Eye (tissue), 1 donor: ENCODE data around the gene NLRC5.
"Not testable (repeated sequence)": the region's sequence is repeated elsewhere in the genome, so short reads cannot be mapped to it uniquely, and the experiment has no call there.

ENCODE experiments used
- DNase-seq: peaks from one replicate; pipeline ENCODE4 v3.0.0-alpha.2; 2015

The NLRC5 gene

DNA sequence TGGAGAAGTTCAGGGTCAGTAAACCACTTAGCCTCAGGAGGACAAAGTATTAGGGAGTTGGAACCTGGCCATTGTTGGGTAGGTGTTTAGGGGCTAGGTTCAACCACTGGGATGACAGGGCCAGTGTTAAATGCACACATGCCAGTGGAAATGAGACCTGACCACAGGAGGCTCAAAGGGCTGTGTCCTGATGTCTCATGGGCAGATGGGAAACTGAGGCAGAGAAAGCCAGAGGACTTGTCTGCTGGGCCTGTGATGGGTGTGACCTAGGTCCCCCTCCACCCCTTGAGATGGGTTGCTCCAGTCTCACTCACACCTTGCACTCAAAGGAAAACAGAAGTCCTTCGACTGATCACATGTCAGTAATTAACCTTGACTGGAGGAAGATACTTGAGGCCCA lies 119.1 kb downstream of the NLRC5 start:
- no peak for DNase-seq

DNA sequence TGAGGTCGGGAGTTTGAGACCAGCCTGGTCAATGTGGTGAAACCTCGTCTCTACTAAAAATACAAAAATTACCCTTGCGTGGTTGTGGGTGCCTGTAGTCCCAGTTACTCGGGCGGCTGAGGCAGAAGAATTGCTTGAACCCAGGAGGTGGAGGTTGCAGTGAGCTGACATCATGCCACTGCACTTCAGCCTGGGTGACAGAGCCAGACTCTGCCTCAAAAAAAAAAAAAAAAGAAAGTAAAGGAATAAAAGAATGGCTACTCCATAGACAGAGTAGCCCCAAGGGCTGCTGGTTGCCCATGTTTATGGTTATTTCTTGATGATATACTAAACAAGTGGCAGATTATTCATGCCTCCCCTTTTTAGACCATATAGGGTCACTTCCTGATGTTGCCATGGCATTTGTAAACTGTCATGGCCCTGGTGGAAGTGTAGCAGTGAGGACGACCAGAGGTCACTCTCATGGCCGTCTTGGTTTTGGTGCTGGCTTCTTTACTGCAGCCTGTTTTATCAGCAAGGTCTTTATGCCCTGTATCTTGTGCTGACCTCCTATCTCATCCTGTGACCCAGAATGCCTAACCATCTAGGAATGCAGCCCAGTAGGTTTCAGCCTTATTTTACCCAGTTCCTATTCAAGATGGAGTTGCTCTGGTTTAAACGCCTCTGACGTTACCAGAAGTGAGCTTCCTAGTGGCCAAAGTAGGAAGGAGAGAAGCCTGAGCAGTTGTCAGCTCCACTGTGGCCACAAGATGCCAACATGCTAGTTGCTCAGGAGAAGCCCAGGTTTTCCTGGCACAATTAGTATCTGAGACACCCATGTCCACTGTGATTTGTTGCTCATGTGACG lies 120.1 kb downstream of the NLRC5 start:
- not testable (repeated sequence) for DNase-seq

DNA sequence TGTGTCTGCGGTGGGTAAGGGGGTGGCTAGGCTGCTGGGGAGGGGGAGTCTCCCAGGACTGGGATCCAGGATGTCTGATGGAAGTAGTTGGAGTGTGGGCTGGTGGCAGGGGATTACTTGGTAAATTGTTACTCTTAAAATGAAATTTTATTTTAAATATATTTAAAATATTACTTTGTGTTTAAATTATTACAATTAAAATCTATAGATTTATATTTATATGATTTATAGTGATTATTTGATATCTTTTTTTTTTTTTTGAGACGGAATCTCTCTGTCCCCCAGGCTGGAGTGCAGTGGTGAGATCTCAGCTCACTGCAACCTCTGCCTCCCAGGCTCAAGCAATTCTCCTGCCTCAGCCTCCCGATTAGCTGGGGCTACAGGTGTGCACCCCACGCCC lies 121.6 kb downstream of the NLRC5 start:
- no peak for DNase-seq

DNA sequence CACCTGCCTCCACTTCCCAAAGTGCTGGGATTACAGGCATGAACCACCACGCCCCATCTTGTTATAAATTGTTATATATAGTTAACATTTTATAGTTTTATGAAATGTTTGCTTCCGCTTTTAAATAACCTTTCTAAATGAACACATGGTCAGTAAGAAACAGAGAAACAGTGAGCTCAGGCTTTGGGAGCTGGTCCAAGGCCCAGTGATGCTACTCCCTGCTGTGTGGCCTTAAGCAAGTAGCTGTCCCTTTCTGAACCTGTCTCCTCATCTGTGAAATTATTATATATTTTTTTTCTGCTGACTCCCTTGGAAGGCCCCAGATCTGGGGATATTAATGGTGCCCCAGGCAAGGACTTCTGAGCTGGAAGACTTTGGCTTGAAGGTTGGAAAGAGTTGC lies 122.1 kb downstream of the NLRC5 start:
- DNase-seq, result no peak

DNA sequence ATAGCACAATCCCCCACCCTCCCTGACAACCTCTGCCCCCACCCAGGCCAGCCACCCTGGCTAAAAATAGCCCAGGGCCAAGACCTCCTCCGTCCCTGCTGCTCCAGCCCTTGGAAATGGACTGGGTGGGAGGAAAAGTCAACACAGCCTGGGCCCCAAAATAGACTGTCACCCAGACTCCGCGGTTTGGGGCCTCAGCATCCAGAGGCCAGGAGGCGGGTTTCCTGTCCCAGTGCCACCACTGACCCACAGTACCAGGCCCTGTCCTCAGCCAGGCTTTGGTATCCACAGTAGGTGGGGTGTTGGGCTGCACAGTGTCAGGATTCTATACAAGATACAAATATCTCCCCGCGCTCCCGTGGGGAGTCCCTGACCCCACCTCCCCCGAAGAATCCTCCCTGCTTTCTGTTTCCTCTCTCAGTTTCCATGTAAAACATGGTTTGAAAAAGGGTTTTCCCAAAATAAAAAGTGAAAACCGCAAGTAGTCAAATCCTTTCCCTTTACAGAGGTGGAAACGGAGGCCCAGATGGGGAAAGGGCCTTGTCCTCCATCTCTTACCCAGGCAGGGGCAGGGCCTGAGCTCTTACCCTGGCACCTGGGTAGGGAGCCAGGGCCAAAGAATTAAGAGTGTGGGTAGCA lies 123.2 kb downstream of the NLRC5 start:
- no peak for DNase-seq

DNA sequence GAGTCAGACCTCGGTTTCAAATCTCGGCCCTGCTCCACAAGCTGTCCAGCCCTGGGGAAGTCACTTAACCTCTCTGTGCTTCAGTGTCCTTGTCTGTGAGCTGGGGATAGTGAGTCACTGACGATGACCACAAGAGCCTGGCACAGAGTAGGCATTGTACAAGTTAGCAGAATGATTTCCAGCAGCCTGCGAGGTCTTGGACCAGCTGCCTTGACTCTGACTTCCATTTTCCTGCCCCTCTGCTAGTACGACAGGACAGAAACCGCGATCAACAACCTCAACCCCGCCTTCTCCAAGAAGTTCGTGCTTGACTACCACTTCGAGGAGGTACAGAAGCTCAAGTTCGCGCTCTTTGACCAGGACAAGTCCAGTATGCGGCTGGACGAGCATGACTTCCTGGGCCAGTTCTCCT lies 123.7 kb downstream of the NLRC5 start:
- no peak for DNase-seq

DNA sequence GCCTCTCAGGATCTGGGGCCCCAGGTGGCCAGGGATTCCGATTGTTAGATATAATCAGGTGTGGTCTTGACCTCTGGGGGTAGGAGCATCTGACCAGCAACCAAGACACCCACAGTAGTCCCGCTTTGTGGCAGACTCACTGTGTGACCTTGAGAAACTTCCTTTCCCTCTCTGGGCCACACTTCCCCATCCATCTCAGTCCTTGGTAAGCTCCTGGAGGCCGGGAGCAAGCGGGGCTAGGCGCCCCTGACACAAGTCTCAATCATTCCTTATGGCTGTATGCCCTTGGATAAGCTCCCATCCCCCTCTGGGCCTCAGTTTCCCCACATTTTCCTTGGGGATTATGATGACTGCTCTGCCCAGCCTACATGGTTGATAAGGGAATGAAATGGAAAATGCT lies 124.3 kb downstream of the NLRC5 start:
- DNase-seq, result no peak

DNA sequence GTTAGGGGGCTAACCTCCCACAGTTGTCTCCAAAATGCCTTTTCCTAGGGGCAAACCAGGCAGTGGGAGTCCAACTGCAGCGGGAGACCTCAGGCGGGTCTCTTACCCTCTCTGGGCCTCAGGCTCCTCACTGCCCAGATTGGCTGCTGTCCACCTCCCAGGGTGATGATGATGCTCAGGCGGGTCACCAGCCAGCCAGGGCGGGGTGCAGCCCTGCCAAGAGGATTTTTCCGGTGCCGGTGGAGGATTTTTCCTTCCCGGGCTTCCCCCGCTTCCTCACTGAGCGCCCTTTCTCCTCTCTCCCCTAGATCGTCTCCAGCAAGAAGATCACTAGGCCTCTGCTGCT lies 125.8 kb downstream of the NLRC5 start:
- DNase-seq, result no peak

DNA sequence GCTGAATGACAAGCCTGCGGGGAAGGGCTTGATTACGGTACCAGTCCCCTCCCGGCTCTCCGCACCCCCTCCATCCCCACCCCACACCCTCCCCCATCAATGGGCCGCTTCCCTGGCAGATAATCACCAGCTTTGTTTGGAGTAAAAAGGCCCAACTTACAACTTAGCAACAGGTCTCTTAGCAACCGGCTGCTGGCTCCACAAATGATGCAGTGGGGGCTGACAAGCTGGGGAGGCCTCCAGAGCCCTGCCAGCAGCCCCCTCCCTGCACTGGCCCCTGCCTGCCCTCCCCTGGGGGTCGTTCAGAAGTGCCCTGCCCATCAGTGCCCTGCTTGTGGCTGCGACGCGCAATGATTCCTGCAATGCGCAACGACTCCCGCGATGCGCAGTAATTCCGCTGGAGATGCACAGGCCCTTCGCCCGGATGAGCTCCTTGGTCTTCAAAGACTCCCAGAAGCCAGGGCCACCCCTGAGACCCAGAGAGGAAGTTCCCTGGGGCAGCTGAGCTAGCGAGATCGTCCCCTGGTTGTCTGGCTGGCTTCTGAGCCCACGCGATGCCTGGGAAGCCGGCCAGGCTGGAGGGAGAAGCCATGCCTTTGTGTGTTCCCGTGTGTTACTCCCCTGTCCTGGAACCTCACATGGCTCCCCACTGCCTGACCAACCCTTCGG lies 126.3 kb downstream of the NLRC5 start:
- DNase-seq, result peak; percentile 87

DNA sequence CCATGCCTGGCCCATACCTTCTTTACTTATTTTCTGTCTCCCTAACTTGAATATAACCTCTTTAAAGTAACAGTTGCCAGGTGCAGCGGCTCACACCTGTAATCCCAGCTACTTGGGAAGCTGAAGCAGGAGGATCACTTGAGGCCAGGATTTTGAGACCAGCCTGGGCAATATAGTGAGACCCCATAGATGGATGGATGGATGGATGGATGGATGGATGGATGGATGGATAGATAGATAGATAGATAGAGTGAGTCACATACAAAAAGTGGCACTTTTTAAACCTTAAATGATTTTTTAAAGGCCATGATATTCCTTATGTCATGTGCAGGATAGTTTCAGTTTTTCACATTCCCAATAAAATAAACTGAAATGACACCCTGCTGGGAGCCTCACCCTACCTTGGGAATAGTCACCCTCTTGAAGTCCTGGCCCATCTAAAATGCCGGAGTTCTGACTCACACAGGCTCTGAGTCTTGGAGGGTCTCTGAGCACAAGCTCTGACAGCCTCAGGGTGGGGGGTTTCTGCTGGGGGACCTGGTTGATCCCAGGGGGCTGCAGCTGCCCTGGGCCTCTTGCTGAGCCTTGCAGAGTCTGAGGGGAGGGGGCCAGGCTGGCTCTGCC lies 129.2 kb downstream of the NLRC5 start:
- DNase-seq, result no peak

DNA sequence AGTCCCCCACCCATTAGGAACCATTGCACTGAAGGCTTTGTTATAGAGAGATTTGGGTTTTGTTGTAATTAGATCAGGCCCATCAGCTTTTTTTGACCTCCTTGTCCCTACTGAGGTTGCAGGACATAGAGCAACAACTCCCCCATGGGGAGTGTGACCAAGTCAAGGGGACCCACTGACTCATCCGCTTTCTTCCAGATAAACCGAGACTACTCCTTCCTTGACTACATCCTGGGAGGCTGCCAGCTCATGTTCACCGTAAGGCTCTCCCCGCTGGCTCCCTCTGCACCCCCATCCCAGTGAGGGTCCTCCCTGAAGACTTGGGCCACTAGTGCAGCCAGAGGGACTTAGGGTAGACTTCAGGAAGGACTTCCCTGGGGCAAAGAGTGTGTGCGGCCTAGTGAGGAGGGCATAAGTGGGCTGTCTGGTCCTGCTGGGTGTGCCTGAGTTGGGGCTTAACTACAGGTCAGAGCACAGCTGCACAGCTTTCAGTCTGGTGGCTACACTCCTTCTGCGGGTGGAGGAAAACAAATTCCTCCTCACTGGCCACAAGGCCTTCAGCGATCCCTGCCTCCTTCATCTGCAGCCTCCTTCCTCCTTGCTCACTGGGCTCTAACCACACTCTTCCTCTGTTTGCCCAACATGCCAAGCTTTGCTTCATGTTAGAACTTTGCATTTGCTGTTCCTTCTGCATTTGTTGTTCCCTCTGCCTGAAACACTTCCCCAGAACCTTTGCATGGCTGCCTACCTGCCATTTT lies 134.0 kb downstream of the NLRC5 start:
- no peak for DNase-seq

DNA sequence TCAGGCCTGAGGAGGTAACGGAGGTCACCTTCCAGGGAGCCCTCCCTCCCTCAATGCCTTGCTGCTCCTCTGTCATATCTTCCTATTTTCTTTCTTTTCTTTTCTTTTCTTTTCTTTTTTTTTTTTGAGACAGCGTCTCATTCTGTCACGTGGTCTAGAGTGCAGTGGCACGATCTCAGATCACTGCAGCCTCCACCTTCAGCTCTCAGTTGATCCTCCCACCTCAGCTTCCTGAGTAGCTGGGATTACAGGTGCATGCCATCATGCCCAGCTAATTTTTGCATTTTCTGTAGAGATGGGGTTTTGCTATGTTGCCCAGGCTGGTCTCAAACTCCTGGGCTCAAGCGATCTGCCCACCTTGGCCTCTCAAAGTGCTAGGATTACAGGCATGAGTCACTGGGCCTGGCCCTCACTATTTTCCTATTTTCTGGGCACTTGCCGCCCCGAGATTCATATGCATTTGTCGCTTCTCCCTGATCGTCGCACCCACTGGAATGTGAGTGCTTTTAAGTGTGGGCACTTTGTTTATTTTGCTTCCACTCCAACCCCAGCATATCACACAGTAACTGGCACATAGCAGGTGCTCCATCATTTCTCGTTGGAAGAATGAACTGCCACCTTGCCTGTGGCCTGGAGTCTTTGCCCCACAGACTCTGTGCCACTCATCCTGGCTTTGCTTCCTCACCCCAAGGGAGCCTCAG lies 134.8 kb downstream of the NLRC5 start:
- DNase-seq, result no peak

DNA sequence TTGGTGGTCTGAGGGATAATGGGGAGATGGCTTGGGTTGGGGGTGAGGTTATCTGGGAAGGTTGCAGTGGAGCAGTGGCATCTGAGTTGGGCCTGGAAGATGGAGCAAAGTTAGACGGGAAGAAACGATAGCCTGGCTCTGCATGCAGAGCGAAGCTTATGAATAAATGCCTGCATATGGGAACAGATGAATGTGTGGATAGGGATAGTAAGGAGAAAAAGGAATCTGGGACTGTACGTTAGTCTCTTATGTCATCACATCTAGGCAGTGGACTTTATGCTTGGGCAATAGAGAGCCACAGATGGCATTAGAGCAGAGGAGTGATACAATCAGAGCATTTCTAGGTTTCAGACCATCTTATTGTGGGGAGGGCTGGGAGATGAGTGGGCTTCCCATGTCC lies 136.0 kb downstream of the NLRC5 start:
- no peak for DNase-seq

DNA sequence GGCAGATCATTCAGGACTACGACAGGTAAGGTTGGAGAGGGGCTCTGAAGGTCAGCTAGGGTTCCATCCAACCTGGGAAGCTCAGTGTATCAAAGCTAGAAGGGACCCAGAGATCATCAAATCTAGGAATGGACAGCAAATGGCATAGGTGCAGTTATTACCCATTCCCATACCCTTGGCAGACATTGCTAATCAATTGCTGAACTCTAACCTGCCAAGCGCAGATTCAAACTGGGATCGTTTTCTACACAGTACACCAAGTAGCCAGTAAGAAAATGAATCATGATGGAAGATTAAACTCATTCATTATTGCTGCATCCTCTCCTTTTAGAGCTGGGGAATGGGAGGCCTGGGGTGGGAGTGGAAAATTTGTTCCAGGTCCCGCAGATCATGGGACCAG lies 136.6 kb downstream of the NLRC5 start:
- DNase-seq, result no peak

DNA sequence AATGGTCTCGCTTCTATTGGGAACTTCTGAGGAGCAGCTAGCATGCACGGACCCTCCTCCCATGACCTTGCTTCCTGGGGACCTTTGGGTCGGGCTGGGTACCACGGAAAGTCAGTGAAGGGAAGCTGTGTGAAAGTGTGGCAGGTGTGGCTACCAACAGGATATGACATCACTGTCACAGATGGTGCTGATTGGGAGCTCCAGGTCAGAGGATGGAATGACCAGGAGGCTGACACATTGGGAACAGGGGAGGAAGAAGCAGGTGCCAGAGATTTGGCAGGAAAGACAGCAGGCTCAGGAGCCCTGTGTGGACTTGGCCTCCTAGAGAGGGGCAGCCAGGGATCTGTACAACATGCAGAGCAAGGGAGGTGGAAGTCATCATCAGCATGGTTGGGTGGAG lies 137.1 kb downstream of the NLRC5 start:
- DNase-seq, result no peak

DNA sequence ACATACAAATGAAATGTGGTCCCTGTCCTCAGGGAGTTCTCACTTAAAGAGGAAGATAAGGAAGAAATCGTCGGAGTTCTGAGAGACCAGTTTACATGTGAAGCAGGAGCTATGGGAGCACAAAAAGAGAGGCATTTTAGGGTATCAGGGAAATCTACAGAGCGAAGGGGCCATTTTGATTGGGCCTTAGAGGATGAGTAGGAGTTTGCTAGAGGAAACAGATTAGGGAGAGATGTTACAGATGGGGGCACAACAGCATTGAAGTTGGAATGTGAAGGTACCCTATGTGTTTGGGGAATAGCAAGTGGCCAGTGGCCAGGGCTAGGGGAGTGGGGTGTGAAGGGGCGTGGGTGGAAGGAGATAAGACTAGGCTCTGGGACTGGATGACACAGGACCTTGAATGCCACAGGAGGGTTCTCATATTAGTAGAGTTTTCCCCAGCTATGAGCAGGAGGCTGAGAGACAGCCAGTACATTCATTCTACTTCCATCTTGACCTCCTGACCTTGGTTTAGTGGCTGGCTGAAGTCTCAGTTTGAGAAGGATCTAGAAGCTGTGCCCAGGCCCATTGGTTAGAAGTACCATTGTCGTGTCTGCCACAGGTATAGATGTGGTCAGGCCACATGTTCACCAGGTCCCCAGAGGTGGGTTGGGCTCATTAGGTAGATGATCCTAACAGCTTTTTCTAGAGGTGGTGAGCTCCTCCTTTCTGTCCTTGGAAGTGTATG lies 137.8 kb downstream of the NLRC5 start:
- DNase-seq, result no peak

DNA sequence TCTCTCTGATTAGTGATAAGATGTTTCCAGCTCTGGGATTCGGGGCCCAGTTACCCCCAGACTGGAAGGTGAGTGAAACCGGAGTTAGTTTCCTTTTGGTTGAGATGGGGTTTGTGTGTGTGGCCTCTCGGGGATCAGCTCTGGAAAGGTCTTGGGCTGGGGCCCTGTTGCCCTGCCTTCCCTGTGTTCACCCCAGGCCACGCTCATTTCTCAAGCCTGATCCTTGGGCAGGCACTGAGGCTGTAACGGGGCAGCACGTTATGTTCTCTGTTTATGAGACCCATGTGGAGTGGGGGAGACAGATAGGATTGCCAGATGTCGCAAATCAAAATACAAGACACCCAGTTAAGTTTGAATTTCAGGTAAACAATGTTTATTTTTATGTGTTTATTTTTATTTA lies 138.5 kb downstream of the NLRC5 start:
- no peak for DNase-seq

DNA sequence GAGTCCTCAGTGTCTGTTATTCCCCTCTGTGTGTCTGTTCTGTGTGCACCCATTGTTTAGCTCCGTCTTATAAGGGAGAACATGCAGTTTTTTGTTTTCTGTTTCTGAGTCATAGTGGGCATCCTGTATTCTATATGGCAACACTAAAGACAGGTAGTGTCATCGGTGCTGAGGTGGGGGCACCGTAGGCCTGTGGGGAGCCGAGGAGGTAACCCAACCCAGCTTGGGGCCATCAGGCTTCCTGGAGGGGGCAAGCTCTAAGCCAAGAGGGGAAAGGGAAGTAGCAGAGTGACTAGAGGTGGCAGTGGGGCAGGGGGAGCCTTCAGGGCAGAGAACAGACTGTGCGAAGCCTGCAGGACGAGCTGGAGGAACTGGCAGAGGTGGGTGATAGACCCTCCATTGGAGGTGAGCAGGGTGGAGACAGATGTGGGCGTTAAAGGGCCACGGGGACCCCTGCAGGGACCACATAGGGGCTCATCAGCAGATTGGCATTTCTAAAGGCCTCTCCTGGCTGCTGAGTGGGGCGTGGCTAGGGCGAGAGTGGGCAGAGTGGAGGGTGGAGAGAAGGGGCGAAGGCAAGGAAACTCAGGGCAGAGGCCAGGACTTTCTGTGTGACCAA lies 139.5 kb downstream of the NLRC5 start:
- DNase-seq, result no peak

DNA sequence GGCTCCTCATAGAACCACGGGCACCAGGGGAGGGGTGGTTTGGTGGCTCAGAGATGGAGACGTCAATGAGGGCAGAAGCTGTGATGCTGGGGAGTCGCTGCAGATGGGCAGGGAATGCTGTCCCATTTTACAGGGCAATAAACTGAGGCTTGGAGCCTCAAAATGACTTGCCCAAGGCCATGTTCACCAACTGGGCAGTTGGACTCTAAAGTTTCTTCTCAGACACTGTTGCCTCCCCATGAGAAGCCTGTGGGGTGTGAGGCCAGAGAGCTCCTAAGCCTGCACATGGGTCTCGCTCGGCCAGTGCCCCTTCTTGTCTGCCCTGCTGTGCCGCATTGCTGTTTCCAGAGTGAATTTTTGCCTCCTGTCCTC lies 141.6 kb downstream of the NLRC5 start:
- DNase-seq, result no peak

DNA sequence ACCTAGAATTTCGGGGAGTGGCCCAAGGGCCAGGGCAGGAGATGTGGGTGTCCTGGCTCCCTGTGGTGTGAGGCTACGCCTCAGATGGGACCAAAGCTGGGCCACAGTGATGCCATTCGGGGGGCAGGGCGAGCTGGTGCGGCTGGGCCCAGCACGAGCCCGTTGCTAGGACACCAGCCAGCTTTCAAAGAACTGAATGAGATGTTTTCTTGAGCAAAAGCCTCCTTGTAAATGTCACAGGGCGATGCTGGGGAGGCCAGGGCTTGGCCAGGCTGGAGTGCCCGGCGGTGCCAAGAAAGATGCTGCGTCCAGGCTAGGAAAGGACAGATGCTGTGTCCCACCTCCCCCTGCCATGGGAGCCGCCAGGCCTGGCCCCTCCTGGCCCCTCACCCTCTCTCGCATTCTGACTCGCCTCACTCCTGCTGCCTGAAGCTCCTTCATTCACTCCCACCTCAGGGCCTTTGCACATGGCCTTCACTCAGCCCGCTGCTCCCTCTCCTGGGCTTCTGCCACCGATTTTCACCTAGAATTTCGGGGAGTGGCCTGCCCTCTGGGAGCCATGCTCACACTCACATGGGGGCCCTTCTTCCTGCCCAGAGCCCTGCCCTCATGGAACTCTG lies 142.1 kb downstream of the NLRC5 start:
- DNase-seq, result no peak

DNA sequence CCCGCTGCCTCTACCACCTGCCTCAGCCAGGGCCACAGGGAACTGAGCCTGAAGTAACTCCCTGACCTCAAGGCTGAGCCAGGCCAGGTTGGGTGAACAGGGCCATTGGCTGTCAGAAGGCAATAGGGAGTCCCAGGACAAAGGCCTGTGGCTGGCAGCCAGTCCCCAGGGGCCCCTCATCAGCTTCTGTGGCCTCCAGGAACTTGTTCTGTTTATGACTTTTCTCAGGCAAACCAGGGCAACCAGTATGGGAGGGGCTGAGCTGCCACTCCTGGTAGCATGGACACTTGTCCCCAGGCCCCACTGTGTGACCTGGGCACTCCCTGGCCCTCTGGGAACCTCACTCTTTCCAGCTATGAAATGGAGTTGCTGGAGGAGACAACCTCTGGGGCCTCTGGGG lies 143.1 kb downstream of the NLRC5 start:
- DNase-seq, result no peak
